ENCODE data around the gene WDR70. TPM values are rescaled to one million over a fixed set of nuclear protein-coding genes. Genes with fewer than 3 reads are reported as not detected.

WDR70 gene
- total and polyA plus RNA-seq, 4 donors: 4.0 to 17.7 (median 14.5) TPM

DNA sequence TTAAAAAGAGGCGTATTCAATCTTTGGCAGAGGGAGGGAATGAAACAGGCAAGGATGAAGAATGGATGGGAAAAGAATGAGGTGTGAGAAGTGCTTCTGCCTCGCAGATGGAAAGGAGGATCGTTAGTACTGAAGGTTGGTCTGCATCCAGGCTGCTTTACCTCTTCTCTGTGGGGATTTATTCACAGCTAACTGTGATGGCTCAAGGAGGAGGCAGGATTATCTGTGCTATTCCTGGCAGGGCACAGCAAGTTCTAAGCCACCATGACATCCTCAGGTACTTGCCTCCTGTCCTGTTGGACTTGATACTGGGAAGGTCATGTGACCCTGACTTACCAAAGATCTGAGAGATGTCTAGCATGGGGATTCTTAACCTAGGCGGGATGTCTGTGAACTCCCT lies 376.5 kb downstream of the WDR70 start:
- 96% methylated on average over 4 of the region's 4 CpGs for WGBS
- TF ChIP-seq GABPA (IDR thresholded peaks at IDR 0.05 in 1 of 2, conservative IDR thresholded peaks at IDR 0.05 in 1 of 2) (no peak), HNF4G (IDR thresholded peaks at IDR 0.05) (no peak), FOXA1 (IDR thresholded peaks at IDR 0.05) (no peak), MAX (IDR thresholded peaks at IDR 0.05) (no peak)
- H3K4me1 ChIP-seq (ENCODE audit: control insufficient read depth in 4 of 4, insufficient read depth in 4 of 4, low read length in 3 of 4): peaks cover 0 to 6% (median 3%) of the 10 kb centered on the region in 4 donors
- no peaks in the 10 kb centered on the region for H3K36me3 ChIP-seq (ENCODE audit: control insufficient read depth in 4 of 4, insufficient read depth in 3 of 4, low read depth in 1 of 4, low read length in 3 of 4)
- no peaks in the 10 kb centered on the region for H3K27me3 ChIP-seq (ENCODE audit: control insufficient read depth in 4 of 4, insufficient read depth in 4 of 4, low read length in 3 of 4)
- H3K4me3 ChIP-seq (ENCODE audit: low read depth in 1 of 3, low read length in 3 of 3): no peak overlapping the region
- H3K27ac ChIP-seq (ENCODE audit: low read depth in 1 of 2, low read length in 2 of 2): no peak overlapping the region
- H3K9ac ChIP-seq (ENCODE audit: low read depth in 1 of 2, low read length in 2 of 2): no peak overlapping the region
- peaks cover 0 to 3% (median 3%) of the 10 kb centered on the region in 4 donors for H3K9me3 ChIP-seq (ENCODE audit: control insufficient read depth in 4 of 4, low read length in 3 of 4)
- DNase-seq (ENCODE audit: low spot score): no peak

DNA sequence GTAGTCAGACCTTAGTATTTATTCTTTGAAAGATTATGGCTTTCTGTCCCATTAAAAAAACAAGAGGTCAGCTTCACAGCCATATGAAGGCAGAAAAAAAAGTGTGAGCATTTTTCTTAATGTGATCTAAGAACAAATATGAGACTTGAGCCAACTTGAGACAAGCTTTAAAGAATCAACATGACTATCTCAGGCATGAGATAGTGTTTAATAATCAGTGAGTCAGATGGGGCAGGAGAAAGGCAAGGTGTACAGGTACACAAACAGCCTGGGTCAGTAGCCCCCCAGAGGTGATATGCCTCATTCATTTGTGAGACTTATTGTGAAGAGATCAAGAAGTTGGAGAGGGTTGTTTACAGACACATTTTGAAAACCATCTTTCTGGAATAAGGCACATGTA lies 377.1 kb downstream of the WDR70 start:
- no peak overlapping the region for H3K4me3 ChIP-seq (ENCODE audit: low read depth in 1 of 3, low read length in 3 of 3)
- H3K36me3 ChIP-seq (ENCODE audit: control insufficient read depth in 4 of 4, insufficient read depth in 3 of 4, low read depth in 1 of 4, low read length in 3 of 4): no peaks in the 10 kb centered on the region
- no peak overlapping the region for H3K9ac ChIP-seq (ENCODE audit: low read depth in 1 of 2, low read length in 2 of 2)
- H3K27me3 ChIP-seq (ENCODE audit: control insufficient read depth in 4 of 4, insufficient read depth in 4 of 4, low read length in 3 of 4): no peaks in the 10 kb centered on the region
- H3K4me1 ChIP-seq (ENCODE audit: control insufficient read depth in 4 of 4, insufficient read depth in 4 of 4, low read length in 3 of 4): peaks cover 0 to 6% (median 3%) of the 10 kb centered on the region in 4 donors
- TF ChIP-seq, protein P1, sequence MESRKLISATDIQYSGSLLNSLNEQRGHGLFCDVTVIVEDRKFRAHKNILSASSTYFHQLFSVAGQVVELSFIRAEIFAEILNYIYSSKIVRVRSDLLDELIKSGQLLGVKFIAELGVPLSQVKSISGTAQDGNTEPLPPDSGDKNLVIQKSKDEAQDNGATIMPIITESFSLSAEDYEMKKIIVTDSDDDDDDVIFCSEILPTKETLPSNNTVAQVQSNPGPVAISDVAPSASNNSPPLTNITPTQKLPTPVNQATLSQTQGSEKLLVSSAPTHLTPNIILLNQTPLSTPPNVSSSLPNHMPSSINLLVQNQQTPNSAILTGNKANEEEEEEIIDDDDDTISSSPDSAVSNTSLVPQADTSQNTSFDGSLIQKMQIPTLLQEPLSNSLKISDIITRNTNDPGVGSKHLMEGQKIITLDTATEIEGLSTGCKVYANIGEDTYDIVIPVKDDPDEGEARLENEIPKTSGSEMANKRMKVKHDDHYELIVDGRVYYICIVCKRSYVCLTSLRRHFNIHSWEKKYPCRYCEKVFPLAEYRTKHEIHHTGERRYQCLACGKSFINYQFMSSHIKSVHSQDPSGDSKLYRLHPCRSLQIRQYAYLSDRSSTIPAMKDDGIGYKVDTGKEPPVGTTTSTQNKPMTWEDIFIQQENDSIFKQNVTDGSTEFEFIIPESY (IDR thresholded peaks at IDR 0.05): no peak
- TF ChIP-seq YY1 (IDR thresholded peaks at IDR 0.05) (no peak), GABPA (IDR thresholded peaks at IDR 0.05 in 1 of 2, conservative IDR thresholded peaks at IDR 0.05 in 1 of 2) (no peak), TAF1 (conservative IDR thresholded peaks at IDR 0.05) (no peak), RXRA (IDR thresholded peaks at IDR 0.05) (no peak)
- peaks cover 0 to 3% (median 3%) of the 10 kb centered on the region in 4 donors for H3K9me3 ChIP-seq (ENCODE audit: control insufficient read depth in 4 of 4, low read length in 3 of 4)
- DNase-seq (ENCODE audit: low spot score): no peak
- no peak overlapping the region for H3K27ac ChIP-seq (ENCODE audit: low read depth in 1 of 2, low read length in 2 of 2)

GRCh38 chr5:37757980-37758582 lies 379.0 kb downstream of the WDR70 start:
- no peak overlapping the region for H3K27ac ChIP-seq (ENCODE audit: low read depth in 1 of 2, low read length in 2 of 2)
- 97% methylated on average over 4 of the region's 4 CpGs for WGBS
- no peak for TF ChIP-seq SP1 (IDR thresholded peaks at IDR 0.05)
- TF ChIP-seq, protein P1 (IDR thresholded peaks at IDR 0.05): no peak
- no peak for TF ChIP-seq CTCF (IDR thresholded peaks at IDR 0.05; ENCODE audit: low read depth, low read length, missing input control)
- TF ChIP-seq MAX (IDR thresholded peaks at IDR 0.05): no peak
- TF ChIP-seq FOXA2 (IDR thresholded peaks at IDR 0.05): no peak
- TF ChIP-seq GABPA (IDR thresholded peaks at IDR 0.05 in 1 of 2, conservative IDR thresholded peaks at IDR 0.05 in 1 of 2): no peak
- H3K27me3 ChIP-seq (ENCODE audit: control insufficient read depth in 4 of 4, insufficient read depth in 4 of 4, low read length in 3 of 4): no peaks in the 10 kb centered on the region
- peaks cover 0 to 6% (median 3%) of the 10 kb centered on the region in 4 donors for H3K4me1 ChIP-seq (ENCODE audit: control insufficient read depth in 4 of 4, insufficient read depth in 4 of 4, low read length in 3 of 4)
- DNase-seq (ENCODE audit: low spot score): no peak
- no peak overlapping the region for H3K9ac ChIP-seq (ENCODE audit: low read depth in 1 of 2, low read length in 2 of 2)
- no peak overlapping the region for H3K4me3 ChIP-seq (ENCODE audit: low read depth in 1 of 3, low read length in 3 of 3)
- peaks cover 0 to 3% (median 3%) of the 10 kb centered on the region in 4 donors for H3K9me3 ChIP-seq (ENCODE audit: control insufficient read depth in 4 of 4, low read length in 3 of 4)
- no peaks in the 10 kb centered on the region for H3K36me3 ChIP-seq (ENCODE audit: control insufficient read depth in 4 of 4, insufficient read depth in 3 of 4, low read depth in 1 of 4, low read length in 3 of 4)

All from liver (tissue), 9 donors.